ENCODE data around the gene EVI5.

Gene EVI5

DNA sequence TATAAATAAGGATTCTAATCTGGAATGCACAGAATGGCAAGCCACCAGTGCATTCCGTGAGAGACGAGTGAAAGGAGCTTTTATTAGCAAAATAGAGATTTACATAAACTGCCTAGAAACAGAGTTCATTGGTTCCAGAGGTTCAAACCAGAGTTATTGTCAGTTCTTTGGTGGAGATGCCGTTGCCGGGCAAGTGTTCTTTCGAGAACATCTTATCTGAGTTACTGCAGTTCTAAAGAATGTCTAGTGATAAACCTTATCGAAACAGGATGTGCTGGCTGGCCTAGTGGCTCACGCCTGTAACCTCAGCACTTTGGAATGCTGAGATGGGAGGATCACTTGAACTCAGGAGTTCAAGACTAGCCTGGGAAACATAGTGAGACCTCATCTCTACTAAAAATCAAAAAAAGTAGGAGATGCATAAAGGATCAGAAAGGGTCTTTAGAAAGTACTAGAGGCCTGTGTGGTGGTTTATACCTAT is 19.9 kb upstream of the EVI5 start:
- POLR2A ChIA-PET = interaction anchor here (0.7 to 1.6 kb wide), 5 partner anchors 10 to 915 kb away, joined by 3 to 8 read pairs (median 3); partner anchors contain the start of genes EVI5 and RPL5
- DNase-seq (ENCODE audit: extremely low spot score) = peak; percentile 81
- TF ChIP-seq L3MBTL2 (conservative IDR thresholded peaks at IDR 0.05) (no peak), HDGF (IDR thresholded peaks at IDR 0.05; ENCODE audit: borderline replicate concordance) (no peak), TARDBP (IDR thresholded peaks at IDR 0.05) (no peak), CTBP1 (IDR thresholded peaks at IDR 0.05; ENCODE audit: borderline replicate concordance) (no peak), ZNF384 (IDR thresholded peaks at IDR 0.05) (no peak), SUZ12 (IDR thresholded peaks at IDR 0.05) (no peak), BHLHE40 (IDR thresholded peaks at IDR 0.05; ENCODE audit: borderline replicate concordance) (no peak)
- TF ChIP-seq, protein P1, sequence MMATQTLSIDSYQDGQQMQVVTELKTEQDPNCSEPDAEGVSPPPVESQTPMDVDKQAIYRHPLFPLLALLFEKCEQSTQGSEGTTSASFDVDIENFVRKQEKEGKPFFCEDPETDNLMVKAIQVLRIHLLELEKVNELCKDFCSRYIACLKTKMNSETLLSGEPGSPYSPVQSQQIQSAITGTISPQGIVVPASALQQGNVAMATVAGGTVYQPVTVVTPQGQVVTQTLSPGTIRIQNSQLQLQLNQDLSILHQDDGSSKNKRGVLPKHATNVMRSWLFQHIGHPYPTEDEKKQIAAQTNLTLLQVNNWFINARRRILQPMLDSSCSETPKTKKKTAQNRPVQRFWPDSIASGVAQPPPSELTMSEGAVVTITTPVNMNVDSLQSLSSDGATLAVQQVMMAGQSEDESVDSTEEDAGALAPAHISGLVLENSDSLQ (IDR thresholded peaks at IDR 0.05) = no peak

DNA sequence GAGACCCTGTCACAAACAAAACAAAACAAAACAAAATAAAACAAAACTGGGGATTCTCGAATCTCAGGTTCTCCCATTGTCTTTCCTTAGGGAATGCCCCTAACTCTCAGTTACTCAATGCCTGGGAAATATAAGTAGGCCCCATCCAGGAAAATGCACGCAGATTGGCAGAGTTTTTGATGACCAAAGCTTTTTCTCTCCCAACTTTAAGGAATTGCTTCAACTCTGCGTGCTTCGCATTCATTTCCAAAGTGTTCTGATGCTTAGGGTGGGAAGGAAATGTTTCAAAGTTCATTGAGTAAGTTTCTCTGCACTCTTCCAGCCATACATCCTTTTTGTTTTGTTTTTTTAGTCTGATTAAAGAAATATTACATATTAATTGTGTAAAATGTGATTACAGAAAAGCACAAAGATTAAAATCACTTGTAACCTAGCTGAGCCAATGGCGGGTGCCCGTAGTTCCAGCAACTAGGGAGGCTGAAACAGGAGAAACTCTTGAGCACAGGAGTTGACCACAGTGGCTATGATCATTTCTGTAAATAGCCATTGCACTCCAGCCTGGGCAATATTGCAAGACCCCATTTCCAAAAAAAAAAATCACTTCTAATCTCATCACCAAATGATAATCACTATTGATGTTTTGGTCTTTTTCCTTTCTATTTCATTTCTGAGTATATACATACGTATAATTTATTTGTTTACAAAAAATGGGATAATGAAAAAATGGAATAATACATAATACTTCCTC is 18.4 kb upstream of the EVI5 start:
- DNase-seq (ENCODE audit: extremely low spot score) = no peak
- POLR2A ChIA-PET = interaction anchor here (1.6 kb wide), 1 partner anchor 18 kb away, joined by 8 read pairs; the partner anchor contains the start of gene EVI5
- CTCF ChIA-PET = no interaction called here
- TF ChIP-seq FOXM1 (IDR thresholded peaks at IDR 0.05; ENCODE audit: borderline replicate concordance) (no peak), HDGF (IDR thresholded peaks at IDR 0.05; ENCODE audit: borderline replicate concordance) (no peak), L3MBTL2 (conservative IDR thresholded peaks at IDR 0.05) (no peak), ELF4 (IDR thresholded peaks at IDR 0.05) (no peak), TARDBP (IDR thresholded peaks at IDR 0.05) (no peak), SUZ12 (IDR thresholded peaks at IDR 0.05) (no peak), SP1 (IDR thresholded peaks at IDR 0.05) (no peak), LEF1 (IDR thresholded peaks at IDR 0.05; ENCODE audit: borderline replicate concordance) (no peak), FOXA1 (IDR thresholded peaks at IDR 0.05) (no peak), BHLHE40 (IDR thresholded peaks at IDR 0.05; ENCODE audit: borderline replicate concordance) (no peak), ARNT (IDR thresholded peaks at IDR 0.05) (no peak), CTBP1 (IDR thresholded peaks at IDR 0.05; ENCODE audit: borderline replicate concordance) (no peak)
- TF ChIP-seq, protein P1 (IDR thresholded peaks at IDR 0.05) = no peak

More for the DNA sequence above, 19.9 kb upstream of the EVI5 start:
- CTCF ChIA-PET = interaction anchor here (0.6 kb wide), 1 partner anchor 659 kb away, joined by 3 read pairs; no protein-coding TSS in a partner anchor

DNA sequence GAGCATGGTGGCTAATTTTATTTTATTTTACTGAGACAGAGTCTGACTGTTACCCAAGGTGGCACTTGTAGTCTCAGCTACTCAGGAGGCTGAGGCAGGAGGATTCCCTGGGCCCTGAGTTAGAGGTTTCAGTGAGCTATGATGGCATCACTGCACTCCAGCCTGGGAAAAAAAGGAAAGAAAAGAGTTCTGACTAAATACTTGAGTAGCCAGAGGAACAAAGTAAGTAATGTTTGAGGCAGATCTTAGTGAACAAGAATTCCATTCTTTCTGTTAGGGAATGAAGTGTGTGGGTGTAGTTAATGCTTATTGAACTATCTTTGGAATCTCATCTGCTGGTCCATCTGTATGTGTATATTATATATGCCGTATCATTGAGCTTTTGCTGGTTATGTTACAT is 13.1 kb upstream of the EVI5 start:
- TF ChIP-seq, protein P1 (IDR thresholded peaks at IDR 0.05) = no peak
- no peak for TF ChIP-seq BHLHE40 (IDR thresholded peaks at IDR 0.05; ENCODE audit: borderline replicate concordance)
- TF ChIP-seq ZNF384 (IDR thresholded peaks at IDR 0.05) = no peak
- TF ChIP-seq FOXK2 (IDR thresholded peaks at IDR 0.05) = no peak
- TF ChIP-seq FOXA1 (IDR thresholded peaks at IDR 0.05) = no peak
- TF ChIP-seq ELF4 (IDR thresholded peaks at IDR 0.05) = no peak
- no peak for TF ChIP-seq ARNT (IDR thresholded peaks at IDR 0.05)
- no peak for TF ChIP-seq TARDBP (IDR thresholded peaks at IDR 0.05)
- ChIA-PET POLR2A (interaction anchor here (2.0 kb wide), 1 partner anchor 13 kb away, joined by 6 read pairs; the partner anchor contains the start of gene EVI5), CTCF (interaction anchor here (1.3 kb wide), 1 partner anchor 49 kb away, joined by 3 read pairs; no protein-coding TSS in a partner anchor)
- no peak for DNase-seq (ENCODE audit: extremely low spot score)

- ChIA-PET CTCF (interaction anchor here (1.3 kb wide), 1 partner anchor 48 kb away, joined by 3 read pairs; no protein-coding TSS in a partner anchor), POLR2A (interaction anchor here (2.0 kb wide), 1 partner anchor 12 kb away, joined by 6 read pairs; the partner anchor contains the start of gene EVI5)
- no peak for DNase-seq (ENCODE audit: extremely low spot score)
- TF ChIP-seq ARNT (IDR thresholded peaks at IDR 0.05) (no peak), LEF1 (IDR thresholded peaks at IDR 0.05; ENCODE audit: borderline replicate concordance) (no peak), ZNF384 (IDR thresholded peaks at IDR 0.05) (no peak), L3MBTL2 (conservative IDR thresholded peaks at IDR 0.05) (no peak), FOXA1 (IDR thresholded peaks at IDR 0.05) (no peak), FOXM1 (IDR thresholded peaks at IDR 0.05; ENCODE audit: borderline replicate concordance) (no peak)
- TF ChIP-seq, protein P1 (IDR thresholded peaks at IDR 0.05) = no peak
Measured at GRCh38 chr1:92797297-92797696, 12.4 kb upstream of the EVI5 start.

- DNase-seq (ENCODE audit: extremely low spot score) = no peak
- TF ChIP-seq ELF4 (IDR thresholded peaks at IDR 0.05) (no peak), FOXK2 (IDR thresholded peaks at IDR 0.05) (no peak), CTBP1 (IDR thresholded peaks at IDR 0.05; ENCODE audit: borderline replicate concordance) (no peak), FOXM1 (IDR thresholded peaks at IDR 0.05; ENCODE audit: borderline replicate concordance) (no peak), HDGF (IDR thresholded peaks at IDR 0.05; ENCODE audit: borderline replicate concordance) (no peak), ARNT (IDR thresholded peaks at IDR 0.05) (no peak), FOXA1 (IDR thresholded peaks at IDR 0.05) (no peak), NFRKB (IDR thresholded peaks at IDR 0.05) (no peak), ZNF384 (IDR thresholded peaks at IDR 0.05) (no peak), L3MBTL2 (conservative IDR thresholded peaks at IDR 0.05) (no peak), LEF1 (IDR thresholded peaks at IDR 0.05; ENCODE audit: borderline replicate concordance) (no peak), BHLHE40 (IDR thresholded peaks at IDR 0.05; ENCODE audit: borderline replicate concordance) (no peak), SP1 (IDR thresholded peaks at IDR 0.05) (no peak), TARDBP (IDR thresholded peaks at IDR 0.05) (no peak), SUZ12 (IDR thresholded peaks at IDR 0.05) (no peak)
- TF ChIP-seq, protein P1 (IDR thresholded peaks at IDR 0.05) = no peak
- ChIA-PET POLR2A (interaction anchor here (1.0 to 1.8 kb wide), 2 partner anchors 9 to 36 kb away, joined by 3 to 5 read pairs; partner anchors contain the start of gene RPL5), CTCF (no interaction called here)
Measured at GRCh38 chr1:92795166-92795565, 10.3 kb upstream of the EVI5 start.

All from HEK293T (cell line).